ENCODE data around the gene STPG4.

GRCh38 chr2:47091118-47091517 is 64.0 kb downstream of the STPG4 start:
- TF ChIP-seq CTCF (IDR thresholded peaks at IDR 0.05) (no peak), POLR2A (IDR thresholded peaks at IDR 0.05) (no peak)
